Erythroblast (primary cell): ENCODE data around the gene LY6G6D.

Source experiments
- GATA1 ChIP-seq: IDR thresholded peaks from 2 replicates; pipeline ENCODE4 v1.6.1; 2011; ENCODE audit warnings: low read depth, mild to moderate bottlenecking, control low read depth, low read length, moderate library complexity
- POLR2A ChIP-seq: IDR thresholded peaks from 2 replicates; pipeline ENCODE4 v1.6.1; 2011; ENCODE audit warnings: mild to moderate bottlenecking, low read length

DNA sequence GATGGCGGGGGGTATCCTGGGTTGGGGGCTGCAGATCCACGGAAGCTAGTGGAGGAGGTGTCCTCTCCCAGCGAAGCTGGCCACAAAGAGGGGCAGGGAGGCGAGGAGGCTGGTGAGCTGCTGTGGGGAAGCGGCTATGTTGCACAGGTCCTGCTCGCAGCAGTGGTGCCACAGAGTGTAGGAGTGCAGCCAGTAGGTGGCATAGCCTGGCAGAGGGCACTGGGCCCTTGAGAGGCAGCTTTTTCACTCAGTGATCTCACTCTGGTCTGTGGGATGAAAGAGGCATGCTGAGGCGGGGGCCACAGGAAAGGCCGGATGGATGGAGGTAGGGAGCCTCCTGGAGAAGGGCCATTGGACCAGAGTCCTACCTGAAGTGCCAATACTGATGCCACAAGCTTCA, 2.9 kb upstream of the LY6G6D start:
- TF ChIP-seq POLR2A (no peak), GATA1 (no peak)
